ENCODE data around the gene IFI35. TPM values are rescaled to one million over a fixed set of nuclear protein-coding genes. Genes with fewer than 3 reads are reported as not detected.
"Not testable (repeated sequence)": the region's sequence is repeated elsewhere in the genome, so short reads cannot be mapped to it uniquely, and the experiment has no call there.

Gene IFI35
- total RNA-seq, 3 donors from 2014 or later: 16.2 to 42.3 (median 31.0) TPM

- intact Hi-C loops (cut with DNase I; ENCODE audit: low total_unique reads): no loop called here
- Histone ChIP-seq H3K9me3 (no peaks in the 10 kb centered on the region), H3K27ac (no peak overlapping the region), H3K4me3 (no peak overlapping the region), H3K4me1 (no peaks in the 10 kb centered on the region), H3K36me3 (no peaks in the 10 kb centered on the region), H3K27me3 (no peaks in the 10 kb centered on the region)
- DNase-seq (ENCODE audit: low spot score in 2 of 2): no peak
- TF ChIP-seq CTCF (IDR thresholded peaks at IDR 0.05): no peak
- TF ChIP-seq POLR2A (IDR thresholded peaks at IDR 0.05): no peak
- no peak for TF ChIP-seq POLR2AphosphoS5 (IDR thresholded peaks at IDR 0.05)
These were observed 35.0 kb upstream of the IFI35 start for GRCh38 chr17:42971589-42971988.

- DNase-seq (ENCODE audit: low spot score in 2 of 2); H3K27me3 ChIP-seq; H3K4me1 ChIP-seq; H3K36me3 ChIP-seq; H3K9me3 ChIP-seq; intact Hi-C loops (cut with DNase I; ENCODE audit: low total_unique reads): not testable (repeated sequence)
- H3K27ac ChIP-seq: peak overlapping the region in 1 of 2 donors; percentile 52
- H3K4me3 ChIP-seq: peak overlapping the region in 2 of 3 donors; percentile 32 to 43
These were observed 33.3 kb upstream of the IFI35 start for GRCh38 chr17:42973323-42973722.

- H3K27ac ChIP-seq: no peak overlapping the region
- TF ChIP-seq POLR2A (IDR thresholded peaks at IDR 0.05): no peak
- no peak for TF ChIP-seq POLR2AphosphoS5 (IDR thresholded peaks at IDR 0.05)
- TF ChIP-seq CTCF (IDR thresholded peaks at IDR 0.05): no peak
- no peaks in the 10 kb centered on the region for H3K4me1 ChIP-seq
- H3K4me3 ChIP-seq: no peak overlapping the region
- no peaks in the 10 kb centered on the region for H3K9me3 ChIP-seq
- H3K36me3 ChIP-seq: no peaks in the 10 kb centered on the region
- H3K27me3 ChIP-seq: no peaks in the 10 kb centered on the region
- intact Hi-C loops (cut with DNase I; ENCODE audit: low total_unique reads): no loop called here
- no peak for DNase-seq (ENCODE audit: low spot score in 2 of 2)
These were observed 31.3 kb upstream of the IFI35 start for GRCh38 chr17:42975265-42975664.

DNA sequence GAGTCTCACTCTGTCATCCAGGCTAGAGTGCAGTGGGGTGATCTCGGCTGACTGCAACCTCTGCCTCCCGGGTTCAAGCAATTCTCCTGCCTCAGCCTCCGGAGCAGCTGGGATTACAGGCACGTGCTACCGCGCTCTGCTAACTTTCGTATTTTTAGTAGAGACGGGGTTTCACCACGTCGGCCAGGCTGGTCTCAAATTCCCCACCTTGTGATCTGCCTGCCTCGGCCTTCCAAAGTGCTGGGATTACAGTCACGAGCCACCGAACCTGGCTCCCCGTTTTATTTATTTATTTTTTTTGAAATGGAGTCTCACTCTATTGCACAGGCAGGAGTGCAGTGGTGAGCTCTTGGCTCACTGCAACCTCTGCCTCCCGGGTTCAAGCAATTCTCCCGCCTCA, 30.9 kb upstream of the IFI35 start:
- H3K4me1 ChIP-seq; H3K36me3 ChIP-seq; DNase-seq (ENCODE audit: low spot score in 2 of 2); H3K9me3 ChIP-seq; intact Hi-C loops (cut with DNase I; ENCODE audit: low total_unique reads); H3K4me3 ChIP-seq; H3K27ac ChIP-seq; H3K27me3 ChIP-seq: not testable (repeated sequence)

GRCh38 chr17:42979511-42980273, 26.9 kb upstream of the IFI35 start, which contains the start of gene PTGES3L:
TSS of gene PTGES3L (minus strand) at chr17:42980080. CDS start at chr17:42980053, 27 bp downstream.
- intact Hi-C loops (cut with DNase I; ENCODE audit: low total_unique reads): no loop called here
- no peaks in the 10 kb centered on the region for H3K27me3 ChIP-seq
- H3K9me3 ChIP-seq: no peaks in the 10 kb centered on the region
- DNase-seq (ENCODE audit: low spot score in 2 of 2): no peak
- H3K27ac ChIP-seq: peak within 1 kb of the TSS; percentile 90 to 96
- no peaks in the 10 kb centered on the region for H3K36me3 ChIP-seq
- H3K4me1 ChIP-seq: no peaks in the 10 kb centered on the region
- no peak for TF ChIP-seq POLR2AphosphoS5 (IDR thresholded peaks at IDR 0.05)
- TF ChIP-seq CTCF (IDR thresholded peaks at IDR 0.05): no peak
- no peak for TF ChIP-seq POLR2A (IDR thresholded peaks at IDR 0.05)
- H3K4me3 ChIP-seq: peak within 1 kb of the TSS; percentile 91 to 100 (median 98)

- H3K4me1 ChIP-seq: no peaks in the 10 kb centered on the region
- H3K27ac ChIP-seq: peak within 1 kb of the TSS; percentile 90 to 96
- intact Hi-C loops (cut with DNase I; ENCODE audit: low total_unique reads): no loop called here
- peak; percentile 87 to 94 for DNase-seq (ENCODE audit: low spot score in 2 of 2)
- H3K27me3 ChIP-seq: no peaks in the 10 kb centered on the region
- H3K9me3 ChIP-seq: no peaks in the 10 kb centered on the region
- peak within 1 kb of the TSS; percentile 91 to 100 (median 98) for H3K4me3 ChIP-seq
- TF ChIP-seq POLR2A (IDR thresholded peaks at IDR 0.05) (peak; percentile 55), CTCF (IDR thresholded peaks at IDR 0.05) (no peak), POLR2AphosphoS5 (IDR thresholded peaks at IDR 0.05) (peak; percentile 55 to 79 (median 67))
- no peaks in the 10 kb centered on the region for H3K36me3 ChIP-seq
These were observed 26.3 kb upstream of the IFI35 start, which contains the start of gene RUNDC1 for GRCh38 chr17:42980274-42980765. TSS of gene RUNDC1 (plus strand) at chr17:42980565. CDS start at chr17:42980577, 12 bp downstream.
